ENCODE measurements around the gene HBM.
"Not testable (repeated sequence)": the region's sequence is repeated elsewhere in the genome, so short reads cannot be mapped to it uniquely, and the experiment has no call there.

HBM gene

DNA sequence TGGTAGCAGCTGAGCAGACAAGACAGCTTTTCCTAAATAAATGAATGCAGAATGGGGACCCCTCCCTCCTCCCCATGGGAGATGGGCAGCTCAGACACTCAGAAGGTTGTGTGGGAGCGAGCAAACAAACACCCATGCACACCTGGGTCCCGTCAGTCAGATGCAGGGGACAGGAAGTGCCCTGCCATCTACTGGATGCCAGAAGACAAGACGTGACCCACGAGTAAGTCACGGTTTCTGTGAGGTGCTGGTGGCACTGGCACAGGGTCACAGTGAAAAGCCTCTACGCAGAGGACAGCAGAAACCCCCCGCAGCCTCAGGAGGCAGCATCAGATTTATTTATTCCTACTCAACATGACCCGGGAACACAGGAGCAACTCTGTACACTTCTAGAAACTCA, 22.9 kb downstream of the HBM start:
- no peak for DNase-seq

DNA sequence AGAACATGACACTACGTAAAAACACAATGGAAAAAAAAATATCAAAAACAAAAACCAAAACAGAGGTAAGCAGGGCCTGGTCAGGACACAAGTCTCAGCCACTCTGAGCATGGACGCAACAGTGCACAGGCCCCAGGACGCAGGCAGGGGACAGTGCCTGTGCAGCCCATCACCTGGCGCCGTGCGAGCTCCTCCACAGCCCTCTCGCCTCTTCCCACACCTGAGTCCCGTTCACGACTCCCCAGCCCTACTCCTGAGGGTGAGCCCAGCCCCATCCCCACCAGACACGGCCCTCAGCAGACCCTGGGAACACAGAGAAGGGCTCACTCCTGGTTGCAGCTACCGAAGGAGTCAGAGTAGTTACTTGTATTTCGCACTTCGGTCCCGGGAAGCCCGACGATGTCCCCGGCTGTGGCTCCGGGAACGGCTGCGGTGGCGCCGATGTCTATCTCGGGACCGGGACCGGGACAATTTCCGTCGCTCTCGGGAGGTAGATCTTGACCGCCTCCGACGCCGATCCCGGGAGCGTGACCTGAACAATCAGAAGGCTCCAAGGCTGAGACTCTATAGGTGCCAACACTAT, 23.9 kb downstream of the HBM start:
- DNase-seq, result no peak

DNA sequence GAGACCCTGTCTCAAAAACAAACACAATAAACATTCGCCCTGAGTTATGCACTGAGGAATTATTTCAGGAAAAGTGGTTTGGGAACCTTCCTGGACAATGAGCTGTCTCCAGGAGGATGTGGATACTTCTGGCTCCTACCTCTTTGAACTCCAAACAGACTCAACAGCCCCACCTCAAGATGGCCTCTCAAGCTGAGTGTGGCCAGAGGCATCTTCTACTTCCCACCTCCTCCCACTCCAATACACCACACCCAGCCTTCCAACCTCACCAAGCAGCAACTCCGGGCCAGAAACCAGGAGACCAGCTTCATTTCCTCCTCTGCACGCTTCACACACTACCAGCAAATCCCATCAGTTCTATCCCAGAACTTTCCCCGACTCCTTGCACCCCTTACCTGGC, 26.1 kb downstream of the HBM start:
- no peak for DNase-seq

DNA sequence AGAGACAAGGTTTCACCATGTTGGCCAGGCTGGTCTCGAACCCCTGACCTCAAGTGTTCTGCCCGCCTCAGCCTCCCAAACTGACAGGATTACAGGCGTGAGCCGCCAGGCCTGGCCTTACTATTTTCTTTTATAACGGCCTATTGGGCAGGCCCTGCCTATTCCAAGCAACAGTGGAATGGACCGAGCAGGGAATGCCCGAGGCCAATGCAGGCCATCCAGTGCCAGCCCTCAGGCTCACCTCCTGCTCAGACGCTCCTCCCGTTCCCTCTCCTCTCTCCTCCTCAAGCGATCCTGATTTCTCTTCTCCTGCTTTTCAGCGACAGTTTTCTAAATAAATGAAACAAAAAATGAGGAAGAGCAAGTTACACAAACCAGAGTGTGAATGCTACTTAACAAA, 26.9 kb downstream of the HBM start:
- no peak for DNase-seq

DNA sequence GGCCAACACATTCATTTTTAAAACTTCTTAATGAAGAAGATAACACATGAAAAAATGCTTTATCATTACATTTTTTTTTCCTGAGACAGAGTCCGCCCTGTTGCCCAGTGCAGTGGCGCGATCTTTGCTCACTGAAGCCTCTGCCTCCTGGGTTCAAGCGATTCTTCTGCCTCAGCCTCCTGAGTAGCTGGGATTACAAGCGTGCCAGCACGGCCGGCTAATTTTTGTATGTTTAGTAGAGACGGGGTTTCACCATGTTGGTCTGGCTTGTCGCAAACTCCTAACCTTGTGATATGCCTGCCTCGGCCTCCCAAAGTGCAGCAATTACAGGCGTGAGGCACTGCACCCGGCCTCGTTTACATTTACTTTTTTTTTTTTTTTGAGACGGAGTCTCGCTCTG, 27.7 kb downstream of the HBM start:
- no peak for DNase-seq

DNA sequence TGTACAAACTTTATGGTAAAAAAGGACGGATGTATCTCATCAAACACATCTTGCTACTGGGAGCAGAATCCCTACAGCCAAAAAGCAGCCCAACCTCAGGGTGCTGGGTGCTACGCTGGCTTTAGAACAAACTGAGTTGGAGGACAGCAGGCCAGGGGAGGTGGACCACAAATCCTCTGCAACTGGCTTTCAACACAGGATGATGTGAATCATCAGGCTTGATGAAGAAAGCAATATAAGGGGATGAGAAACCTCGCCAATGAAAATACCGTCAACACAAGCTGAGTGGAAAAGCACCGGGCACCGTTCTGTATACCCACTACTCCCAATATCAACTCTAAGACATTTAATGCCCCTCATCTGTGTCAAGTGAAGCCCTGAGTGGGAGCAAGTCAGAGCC, 28.7 kb downstream of the HBM start:
- no peak for DNase-seq

DNA sequence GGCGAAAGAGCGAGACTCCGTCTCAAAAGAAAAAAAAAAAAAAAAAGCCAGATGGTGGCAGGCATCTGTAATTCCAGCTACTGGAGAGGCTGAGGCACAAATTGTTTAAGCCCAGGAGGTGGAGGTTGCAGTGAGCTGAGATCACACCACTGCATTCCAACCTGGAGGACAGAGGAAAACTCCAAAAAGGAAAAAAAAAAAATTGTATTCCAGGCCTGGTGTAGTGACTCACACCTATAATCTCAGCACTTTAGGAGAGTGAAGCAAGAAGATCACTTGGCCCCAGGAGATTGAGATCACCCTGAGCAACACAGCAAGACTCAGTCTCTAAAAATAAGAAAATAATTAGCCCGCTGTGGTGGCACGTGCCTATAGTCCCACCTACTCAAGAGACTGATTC, 34.6 kb downstream of the HBM start:
- no peak for DNase-seq

DNA sequence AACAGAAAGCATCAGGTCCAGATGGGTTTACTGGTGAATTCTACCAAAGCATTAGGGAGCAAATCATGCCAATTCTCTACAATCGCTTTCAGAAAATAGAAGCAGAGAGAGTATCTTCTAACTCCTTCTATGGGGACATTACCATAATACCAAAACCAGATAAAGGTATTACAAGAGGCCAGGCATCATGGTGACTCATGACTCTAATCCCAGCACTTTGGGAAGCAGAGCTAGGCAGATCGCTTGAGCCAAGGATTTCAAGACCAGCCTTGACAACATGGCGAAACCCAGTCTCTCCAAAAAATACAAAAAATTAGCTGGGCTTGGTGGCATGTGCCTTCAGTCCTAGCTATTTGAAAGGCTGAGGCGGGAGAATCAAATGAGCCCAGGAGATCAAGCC, 37.5 kb downstream of the HBM start:
- DNase-seq, result no peak

DNA sequence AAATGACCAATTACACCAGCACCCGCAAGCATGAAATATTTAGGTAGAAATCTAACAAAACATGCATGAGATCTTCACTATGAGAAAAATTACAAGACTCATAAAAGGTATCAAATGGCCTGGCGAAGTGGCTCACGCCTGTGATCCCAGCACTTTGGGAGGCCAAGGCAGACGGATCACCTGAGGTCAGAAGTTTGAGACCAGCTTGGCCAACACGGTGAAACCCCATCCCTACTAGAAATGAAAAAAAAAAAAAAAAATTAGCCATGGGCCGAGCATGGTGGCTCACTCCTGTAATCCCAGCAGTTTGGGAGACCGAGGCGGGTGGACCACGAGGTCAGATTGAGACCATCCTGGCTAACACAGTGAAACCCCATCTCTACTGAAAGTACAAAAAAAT, 38.3 kb downstream of the HBM start:
- not testable (repeated sequence) for DNase-seq

DNA sequence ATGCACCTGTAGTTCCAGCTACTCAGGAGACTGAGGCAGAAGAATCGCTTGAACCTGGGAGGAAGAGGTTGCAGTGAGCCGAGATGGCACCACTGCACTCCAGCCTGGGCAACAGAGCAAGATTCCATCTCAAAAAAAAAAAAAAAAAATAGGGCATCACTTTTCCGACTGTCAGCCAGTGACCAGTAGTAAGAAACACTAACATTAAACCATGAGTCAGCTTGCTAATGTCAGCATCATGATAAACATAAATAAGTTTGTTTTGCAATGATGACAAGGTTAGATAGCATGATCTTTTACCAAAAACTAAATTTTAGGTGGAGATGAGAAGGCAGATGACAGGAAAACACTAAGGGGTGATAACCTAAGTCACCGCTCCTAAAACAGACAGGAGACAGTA, 43.6 kb downstream of the HBM start:
- not testable (repeated sequence) for DNase-seq

DNA sequence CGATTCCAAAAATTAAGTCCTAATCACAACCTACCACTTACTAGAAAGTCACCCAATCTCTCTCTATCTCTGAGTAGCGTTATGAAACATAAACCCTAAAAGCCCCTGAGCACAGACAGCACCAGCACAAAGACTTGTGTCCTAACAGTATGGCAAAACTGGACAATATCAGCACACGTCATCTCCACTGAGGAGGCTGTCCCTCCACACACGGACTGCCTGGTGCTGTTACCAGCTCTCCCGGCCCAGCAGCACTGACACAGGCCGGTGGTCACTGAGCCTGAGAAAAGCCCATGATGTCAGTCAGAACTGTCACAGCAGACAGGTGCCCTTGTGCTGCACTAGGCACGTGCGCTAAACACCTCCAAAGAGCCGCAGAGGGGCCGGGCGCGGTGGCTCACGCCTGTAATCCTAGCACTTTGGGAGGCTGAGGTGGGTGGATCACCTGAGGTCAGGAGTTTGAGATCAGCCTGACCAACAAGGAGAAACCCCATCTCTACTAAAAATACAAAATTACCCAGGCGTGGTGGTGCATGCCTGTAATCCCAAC, 45.9 kb downstream of the HBM start:
- not testable (repeated sequence) for DNase-seq

DNA sequence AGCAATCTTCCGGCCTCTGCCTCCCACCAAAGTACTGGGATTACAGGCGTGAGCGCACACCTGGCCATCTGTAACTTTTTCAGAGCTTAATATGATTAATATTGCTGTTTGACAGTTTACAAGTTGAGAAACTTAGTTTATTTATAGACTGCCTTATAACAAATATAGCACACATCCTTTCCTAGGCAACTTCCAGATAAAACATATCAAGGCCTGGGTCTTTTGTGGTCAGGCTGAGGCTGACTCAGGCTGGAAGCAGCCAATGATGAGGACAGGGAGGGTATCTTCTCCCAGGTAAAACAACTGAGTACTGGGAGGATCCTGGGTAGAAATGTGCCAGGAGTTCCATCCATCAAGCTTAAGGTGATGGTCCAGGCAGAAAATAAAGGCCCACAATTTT, 47.2 kb downstream of the HBM start:
- DNase-seq, result no peak

All from NCI-H1105 (cell line).